Left lung (tissue), 10 donors: Measurements from ENCODE around the gene TXNRD2. TPM values are rescaled to one million over a fixed set of nuclear protein-coding genes. Genes with fewer than 3 reads are reported as not detected.
"Not testable (repeated sequence)": the region's sequence is repeated elsewhere in the genome, so short reads cannot be mapped to it uniquely, and the experiment has no call there.

Source experiments
- ATAC-seq: fragments of 200-7000 bp; cut with Tn5 transposase; one replicate; pipeline ENCODE4 v1.9.1; 2020; ENCODE audit warnings: moderate library complexity
- DNase-seq, 4 donors: peaks; one replicate each; pipeline ENCODE4 v3.0.0-alpha.2; 2013 to 2020
- H3K27ac ChIP-seq, 2 donors: fragments of 200-600 bp; sonication (generic) in 1 of 2; one replicate each; pipeline versions ENCODE4 v1.5.0 to v1.8.0; 2020 to 2021
- H3K27me3 ChIP-seq, 2 donors: fragments of 200-600 bp; sonication (generic) in 1 of 2; one replicate each; pipeline versions ENCODE4 v1.5.0 to v1.8.0; 2020 to 2021
- H3K36me3 ChIP-seq, 2 donors: fragments of 200-600 bp; sonication (generic) in 1 of 2; one replicate each; pipeline versions ENCODE4 v1.5.0 to v1.8.0; 2020 to 2021
- H3K4me1 ChIP-seq, 2 donors: fragments of 200-600 bp; one replicate each; pipeline ENCODE4 v1.8.0; 2021
- H3K4me3 ChIP-seq, 2 donors: fragments of 200-600 bp; sonication (generic) in 1 of 2; one replicate each; pipeline versions ENCODE4 v1.5.0 to v1.8.0; 2020 to 2021; ENCODE audit warnings: mild to moderate bottlenecking in 1 of 2
- H3K9me3 ChIP-seq, 2 donors: fragments of 200-600 bp; sonication (generic) in 1 of 2; one replicate each; pipeline versions ENCODE4 v1.5.0 to v1.8.0; 2020 to 2021
- CTCF ChIP-seq, 2 donors: fragments of 200-600 bp; sonication (generic) in 1 of 2; IDR thresholded peaks; one replicate each; pipeline versions ENCODE4 v1.5.0 to v1.8.0; 2021; ENCODE audit warnings: antibody characterized with exemption in 2 of 2
- intact Hi-C, 2 donors: fragments of 100-400 bp; cut with DNase I; formaldehyde crosslinking; loops; one replicate each; pipeline versions ENCODE4 v1.11.2 to v1.14.2; 2022
- polyA plus RNA-seq, 6 donors: library from polyadenylated mRNA; unstranded; fragments of 120-200 nt; gene quantifications; one replicate each; pipeline ENCODE4 v1.2.1, GENCODE V29; 2013; ENCODE audit not compliant: insufficient read length in 6 of 6
- total RNA-seq, 2 donors: library from RNA; stranded (reverse); fragmentation: NEBNext Ultra II Directional; extraction: Animal tissue kit (Norgen Biotek cat#: 25700); gene quantifications; one replicate each; pipeline ENCODE4 v1.2.1, GENCODE V29; 2021
- donor health status: DM: no; HTN: yes; CAD: no.
- donor health status: DM: no; HTN: no; CAD: no.

The TXNRD2 gene
- total and polyA plus RNA-seq, 8 donors: 17.6 to 42.8 (median 22.2) TPM

GRCh38 chr22:19912271-19912999 is 29.2 kb downstream of the TXNRD2 start:
- Histone ChIP-seq H3K27me3 (no peaks in the 10 kb centered on the region), H3K27ac (no peak overlapping the region), H3K9me3 (no peaks in the 10 kb centered on the region), H3K36me3 (peaks cover 0 to 72% of the 10 kb centered on the region in 2 donors), H3K4me3 (no peak overlapping the region), H3K4me1 (no peaks in the 10 kb centered on the region)
- intact Hi-C loops: loop anchor here in 1 of 2 donors (5.0 kb wide), 1 partner anchor 180 kb away; no protein-coding TSS in a partner anchor
- TF ChIP-seq CTCF (IDR thresholded peaks at IDR 0.05): no peak
- DNase-seq (peak in 1 of 4 donors; percentile 61), ATAC-seq (peak; percentile 39)

DNA sequence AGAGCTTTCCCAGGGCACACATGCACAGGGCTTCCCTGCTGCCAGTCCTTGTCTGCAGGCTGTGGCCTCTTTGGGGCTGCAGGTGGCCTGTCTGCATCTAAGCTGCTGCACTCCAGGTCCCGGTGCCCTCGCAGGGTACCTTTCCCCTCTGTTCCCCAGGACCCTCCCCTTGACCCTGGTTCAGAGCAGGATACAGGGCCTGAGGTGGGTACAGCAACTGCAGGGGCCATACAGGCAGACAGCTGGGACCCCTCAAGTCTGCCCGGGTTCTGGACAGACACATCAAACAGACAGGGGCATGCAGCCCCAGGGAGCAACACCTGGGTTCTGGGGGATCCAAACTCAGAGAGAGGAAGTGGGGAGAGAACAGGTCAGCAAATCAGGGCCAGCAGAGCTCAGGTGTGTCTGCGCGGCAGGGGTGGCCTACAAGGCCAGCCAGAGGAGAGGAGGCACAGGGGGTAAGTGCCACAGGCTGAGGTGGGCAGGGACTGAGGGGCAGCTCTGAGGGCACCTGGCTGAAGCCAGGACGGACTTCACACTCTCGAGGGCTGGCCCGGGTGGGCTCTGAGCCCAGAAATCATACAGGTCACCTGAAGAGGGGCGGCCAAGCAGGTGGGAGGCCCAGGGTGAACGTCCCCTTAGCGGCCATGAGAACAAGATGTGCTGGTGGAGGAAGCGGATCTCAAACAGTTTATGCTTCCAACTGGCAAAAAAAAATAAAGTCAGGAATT is 29.9 kb downstream of the TXNRD2 start:
- Histone ChIP-seq H3K27me3 (no peaks in the 10 kb centered on the region), H3K9me3 (no peaks in the 10 kb centered on the region), H3K27ac (no peak overlapping the region), H3K4me1 (no peaks in the 10 kb centered on the region), H3K36me3 (peaks cover 0 to 65% of the 10 kb centered on the region in 2 donors), H3K4me3 (no peak overlapping the region)
- ATAC-seq: no peak
- TF ChIP-seq CTCF (IDR thresholded peaks at IDR 0.05): no peak
- no peak for DNase-seq
- intact Hi-C loops: loop anchor here in 1 of 2 donors (5.0 kb wide), 1 partner anchor 179 kb away; no protein-coding TSS in a partner anchor

- H3K4me3 ChIP-seq: no peak overlapping the region
- no peaks in the 10 kb centered on the region for H3K9me3 ChIP-seq
- H3K27ac ChIP-seq: no peak overlapping the region
- peaks cover 0 to 59% of the 10 kb centered on the region in 2 donors for H3K36me3 ChIP-seq
- ATAC-seq (no peak), DNase-seq (no peak)
- intact Hi-C loops: loop anchor here in 1 of 2 donors (5.0 kb wide), 1 partner anchor 178 kb away; no protein-coding TSS in a partner anchor
- TF ChIP-seq CTCF (IDR thresholded peaks at IDR 0.05): peak in 1 of 2 donors; percentile 28
- H3K27me3 ChIP-seq: no peaks in the 10 kb centered on the region
- H3K4me1 ChIP-seq: no peaks in the 10 kb centered on the region
Observed at GRCh38 chr22:19910180-19910744, 31.4 kb downstream of the TXNRD2 start.

DNA sequence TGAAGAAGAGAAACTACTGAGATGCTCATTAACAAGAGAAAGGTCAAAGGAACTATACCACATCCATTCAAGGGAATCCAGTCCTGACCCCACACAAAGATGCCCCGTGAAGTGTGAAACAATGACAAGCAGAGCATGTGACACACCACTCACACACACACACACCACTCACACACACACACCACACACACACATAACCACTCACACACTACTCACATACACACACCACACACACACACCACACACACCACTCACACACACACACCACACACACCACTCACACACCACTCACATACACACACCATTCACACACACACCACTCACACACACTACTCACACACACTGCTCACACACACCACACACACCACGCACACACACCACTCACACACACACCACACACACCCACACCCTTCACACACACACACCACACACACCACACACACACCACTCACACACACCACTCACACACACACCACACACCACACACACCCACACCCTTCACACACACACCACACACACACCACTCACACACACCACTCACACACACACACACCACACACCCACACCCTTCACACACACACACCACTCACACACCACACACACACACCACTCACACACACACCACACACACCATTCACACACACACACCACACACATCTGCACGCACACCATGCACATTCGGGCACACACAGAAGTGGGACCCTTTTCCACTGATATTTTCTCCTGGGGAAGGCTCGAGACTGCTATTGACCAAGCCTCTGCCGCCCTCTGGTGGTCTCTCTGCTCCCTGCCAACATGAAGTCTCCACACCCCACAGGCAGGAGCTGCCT is 32.1 kb downstream of the TXNRD2 start:
- Histone ChIP-seq H3K9me3 (no peaks in the 10 kb centered on the region), H3K36me3 (peaks cover 0 to 54% of the 10 kb centered on the region in 2 donors), H3K27ac (no peak overlapping the region), H3K4me3 (no peak overlapping the region), H3K4me1 (no peaks in the 10 kb centered on the region), H3K27me3 (no peaks in the 10 kb centered on the region)
- ATAC-seq (peak; percentile 96), DNase-seq (peak; percentile 76 to 91 (median 82))
- intact Hi-C loops: loop anchor here in 1 of 2 donors (5.0 kb wide), 1 partner anchor 177 kb away; no protein-coding TSS in a partner anchor
- TF ChIP-seq CTCF (IDR thresholded peaks at IDR 0.05): peak; percentile 86 to 95

DNA sequence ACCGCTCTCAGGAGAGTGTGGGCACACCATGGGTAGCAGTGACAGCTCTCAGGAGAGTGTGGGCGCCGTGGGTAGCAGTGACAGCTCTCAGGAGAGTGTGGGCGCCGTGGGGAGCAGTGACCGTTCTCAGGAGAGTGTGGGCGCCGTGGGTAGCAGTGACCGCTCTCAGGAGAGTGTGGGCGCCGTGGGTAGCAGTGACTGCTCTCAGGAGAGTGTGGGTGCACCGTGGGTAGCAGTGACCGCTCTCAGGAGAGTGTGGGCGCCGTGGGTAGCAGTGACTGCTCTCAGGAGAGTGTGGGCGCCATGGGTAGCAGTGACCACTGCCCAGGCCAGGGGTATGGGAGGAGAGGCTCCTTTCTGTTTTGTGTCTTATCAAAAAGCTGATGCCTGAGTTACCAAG is 33.7 kb downstream of the TXNRD2 start:
- H3K4me1 ChIP-seq, H3K27me3 ChIP-seq, intact Hi-C loops, H3K27ac ChIP-seq, H3K9me3 ChIP-seq, H3K4me3 ChIP-seq, ATAC-seq, DNase-seq: not testable (repeated sequence)
- peaks cover 0 to 37% of the 10 kb centered on the region in 2 donors for H3K36me3 ChIP-seq

- ATAC-seq, intact Hi-C loops: not testable (repeated sequence)
Observed at GRCh38 chr22:19906864-19907263, 34.8 kb downstream of the TXNRD2 start.

More at GRCh38 chr22:19906864-19907263, 34.8 kb downstream of the TXNRD2 start:
- H3K27me3 ChIP-seq, H3K4me1 ChIP-seq, H3K4me3 ChIP-seq, DNase-seq, H3K9me3 ChIP-seq, H3K27ac ChIP-seq: not testable (repeated sequence)
- H3K36me3 ChIP-seq: peaks cover 0 to 33% of the 10 kb centered on the region in 2 donors
